Lower lobe of right lung (tissue), 2 donors: ENCODE results near the gene CRYBA1. TPM values are rescaled to one million over a fixed set of nuclear protein-coding genes. Genes with fewer than 3 reads are reported as not detected.
"Not testable (repeated sequence)": the region's sequence is repeated elsewhere in the genome, so short reads cannot be mapped to it uniquely, and the experiment has no call there.

Experiments
- ATAC-seq, 2 donors: fragments of 200-7000 bp; cut with Tn5 transposase; one replicate each; pipeline ENCODE4 v1.9.1; 2020 to 2022; ENCODE audit warnings: mild to moderate bottlenecking in 2 of 2, moderate library complexity in 2 of 2
- DNase-seq: peaks from one replicate; pipeline ENCODE4 v3.0.0-alpha.2; 2020
- H3K27ac ChIP-seq: fragments of 200-600 bp; one replicate; pipeline ENCODE4 v1.8.0; 2022
- H3K27me3 ChIP-seq: fragments of 200-600 bp; one replicate; pipeline ENCODE4 v1.8.0; 2022; ENCODE audit warnings: low read depth
- H3K36me3 ChIP-seq: fragments of 200-600 bp; one replicate; pipeline ENCODE4 v1.8.0; 2022; ENCODE audit warnings: mild to moderate bottlenecking
- H3K4me1 ChIP-seq: fragments of 200-600 bp; one replicate; pipeline ENCODE4 v1.8.0; 2022
- H3K4me3 ChIP-seq: fragments of 200-600 bp; one replicate; pipeline ENCODE4 v1.8.0; 2022; ENCODE audit warnings: mild to moderate bottlenecking
- H3K9me3 ChIP-seq: fragments of 200-600 bp; one replicate; pipeline ENCODE4 v1.8.0; 2022
- intact Hi-C: fragments of 100-400 bp; cut with DNase I; formaldehyde crosslinking; loops from one replicate; pipeline ENCODE4 v1.11.0; 2022
- total RNA-seq: library from RNA; stranded (reverse); fragmentation: NEBNext Ultra II Directional; extraction: Animal tissue kit (Norgen Biotek cat#: 25700); gene quantifications from one replicate; pipeline ENCODE4 v1.2.1, GENCODE V29; 2021
- TF ChIP-seq, protein P1 (sequence below): fragments of 200-600 bp; IDR thresholded peaks from one replicate; pipeline ENCODE4 v1.8.0; 2022; ENCODE audit warnings: antibody characterized with exemption, mild to moderate bottlenecking
- donor health status: DM: no; HTN: yes; CAD: no; lungs with severe emphysema.

CRYBA1 gene
- total RNA-seq, 1 donor from 2014 or later = not detected

DNA sequence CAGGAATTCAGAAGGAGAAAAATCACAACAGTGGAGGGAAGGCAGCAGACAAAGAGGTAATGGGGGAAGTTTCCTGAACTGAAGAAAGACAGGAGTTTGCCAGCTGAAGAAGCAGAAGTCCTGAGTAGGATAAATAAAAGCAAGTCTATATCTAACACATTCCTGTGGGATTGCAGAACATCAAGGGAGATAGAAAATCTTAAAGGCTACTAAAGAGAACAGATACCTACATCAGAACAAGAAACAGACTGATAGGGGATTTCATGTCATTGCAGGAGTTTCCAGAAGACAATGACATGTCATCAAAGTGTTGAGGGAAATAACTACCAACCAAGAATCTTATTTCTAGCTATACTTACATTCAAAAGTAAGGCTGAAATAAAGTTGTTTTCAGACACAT lies 21.3 kb upstream of the CRYBA1 start:
- H3K36me3 ChIP-seq = no peaks in the 10 kb centered on the region
- no peaks in the 10 kb centered on the region for H3K4me1 ChIP-seq
- H3K27ac ChIP-seq = no peak overlapping the region
- no peak for DNase-seq
- no peak for ATAC-seq
- H3K9me3 ChIP-seq = no peaks in the 10 kb centered on the region
- TF ChIP-seq, protein P1, sequence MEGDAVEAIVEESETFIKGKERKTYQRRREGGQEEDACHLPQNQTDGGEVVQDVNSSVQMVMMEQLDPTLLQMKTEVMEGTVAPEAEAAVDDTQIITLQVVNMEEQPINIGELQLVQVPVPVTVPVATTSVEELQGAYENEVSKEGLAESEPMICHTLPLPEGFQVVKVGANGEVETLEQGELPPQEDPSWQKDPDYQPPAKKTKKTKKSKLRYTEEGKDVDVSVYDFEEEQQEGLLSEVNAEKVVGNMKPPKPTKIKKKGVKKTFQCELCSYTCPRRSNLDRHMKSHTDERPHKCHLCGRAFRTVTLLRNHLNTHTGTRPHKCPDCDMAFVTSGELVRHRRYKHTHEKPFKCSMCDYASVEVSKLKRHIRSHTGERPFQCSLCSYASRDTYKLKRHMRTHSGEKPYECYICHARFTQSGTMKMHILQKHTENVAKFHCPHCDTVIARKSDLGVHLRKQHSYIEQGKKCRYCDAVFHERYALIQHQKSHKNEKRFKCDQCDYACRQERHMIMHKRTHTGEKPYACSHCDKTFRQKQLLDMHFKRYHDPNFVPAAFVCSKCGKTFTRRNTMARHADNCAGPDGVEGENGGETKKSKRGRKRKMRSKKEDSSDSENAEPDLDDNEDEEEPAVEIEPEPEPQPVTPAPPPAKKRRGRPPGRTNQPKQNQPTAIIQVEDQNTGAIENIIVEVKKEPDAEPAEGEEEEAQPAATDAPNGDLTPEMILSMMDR = no peak
- intact Hi-C loops = no loop called here
- no peaks in the 10 kb centered on the region for H3K27me3 ChIP-seq
- no peak overlapping the region for H3K4me3 ChIP-seq

DNA sequence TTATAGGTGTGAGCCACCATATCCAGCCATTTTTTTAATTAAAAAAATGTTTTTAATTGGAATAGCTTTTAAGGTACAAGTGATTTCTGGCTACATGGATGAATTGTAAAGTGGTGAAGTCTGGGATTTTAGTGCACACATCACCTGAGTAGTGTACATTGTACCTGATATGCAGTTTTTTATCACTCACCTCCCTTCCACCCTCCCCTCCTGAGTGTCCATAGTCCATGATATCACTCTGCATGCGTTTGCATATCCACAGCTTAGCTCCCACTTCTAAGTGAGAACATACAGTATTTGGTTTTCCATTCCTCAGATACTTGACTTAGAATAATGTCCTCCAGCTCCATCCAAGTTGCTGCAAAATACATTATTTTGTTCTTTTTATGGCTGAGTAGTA lies 13.4 kb upstream of the CRYBA1 start:
- ATAC-seq (no peak), DNase-seq (no peak)
- H3K27ac ChIP-seq = no peak overlapping the region
- TF ChIP-seq, protein P1 = no peak
- intact Hi-C loops = no loop called here
- no peaks in the 10 kb centered on the region for H3K36me3 ChIP-seq
- H3K27me3 ChIP-seq = no peaks in the 10 kb centered on the region
- no peak overlapping the region for H3K4me3 ChIP-seq
- no peaks in the 10 kb centered on the region for H3K4me1 ChIP-seq
- H3K9me3 ChIP-seq = no peaks in the 10 kb centered on the region

DNA sequence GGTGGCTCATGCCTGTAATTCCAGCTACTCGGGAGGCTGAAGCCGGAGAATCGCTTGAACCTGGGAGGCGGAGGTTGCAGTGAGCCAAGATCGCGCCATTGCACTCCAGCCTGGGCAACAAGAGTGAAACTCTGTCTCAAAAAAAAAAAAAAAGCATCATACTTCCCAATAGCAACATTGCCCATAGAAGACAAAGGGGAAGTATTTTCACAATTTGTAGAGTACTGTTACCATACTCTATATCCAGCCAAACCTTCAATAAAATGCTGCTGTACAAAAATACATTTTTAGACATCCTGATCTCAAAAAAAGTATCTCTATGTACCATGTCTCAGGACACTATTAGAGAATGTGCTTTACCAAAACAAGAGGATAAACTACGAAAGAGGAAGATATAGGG lies 11.7 kb upstream of the CRYBA1 start:
- ATAC-seq, intact Hi-C loops, H3K9me3 ChIP-seq, H3K27ac ChIP-seq, H3K27me3 ChIP-seq, DNase-seq, H3K4me3 ChIP-seq, H3K36me3 ChIP-seq, H3K4me1 ChIP-seq: not testable (repeated sequence)

DNA sequence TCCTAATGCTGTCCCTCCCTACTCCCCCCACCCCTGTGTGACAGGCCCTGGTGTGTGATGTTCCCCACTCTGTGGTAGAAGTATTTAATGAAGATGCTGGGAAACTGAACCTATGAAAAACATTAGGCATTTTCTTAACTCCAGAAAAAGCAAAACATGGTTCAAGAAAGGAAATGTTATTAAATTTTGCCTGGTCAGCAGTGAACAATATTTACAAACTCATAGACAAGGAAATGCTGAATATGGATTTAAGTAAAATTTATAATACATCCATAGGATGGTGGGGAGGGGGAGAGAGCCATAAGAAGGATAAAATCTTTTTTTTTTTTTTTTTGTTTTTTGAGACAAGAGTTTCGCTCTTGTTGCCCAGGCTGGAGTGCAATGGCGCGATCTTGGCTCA lies 10.8 kb upstream of the CRYBA1 start:
- no peak for ATAC-seq

DNA sequence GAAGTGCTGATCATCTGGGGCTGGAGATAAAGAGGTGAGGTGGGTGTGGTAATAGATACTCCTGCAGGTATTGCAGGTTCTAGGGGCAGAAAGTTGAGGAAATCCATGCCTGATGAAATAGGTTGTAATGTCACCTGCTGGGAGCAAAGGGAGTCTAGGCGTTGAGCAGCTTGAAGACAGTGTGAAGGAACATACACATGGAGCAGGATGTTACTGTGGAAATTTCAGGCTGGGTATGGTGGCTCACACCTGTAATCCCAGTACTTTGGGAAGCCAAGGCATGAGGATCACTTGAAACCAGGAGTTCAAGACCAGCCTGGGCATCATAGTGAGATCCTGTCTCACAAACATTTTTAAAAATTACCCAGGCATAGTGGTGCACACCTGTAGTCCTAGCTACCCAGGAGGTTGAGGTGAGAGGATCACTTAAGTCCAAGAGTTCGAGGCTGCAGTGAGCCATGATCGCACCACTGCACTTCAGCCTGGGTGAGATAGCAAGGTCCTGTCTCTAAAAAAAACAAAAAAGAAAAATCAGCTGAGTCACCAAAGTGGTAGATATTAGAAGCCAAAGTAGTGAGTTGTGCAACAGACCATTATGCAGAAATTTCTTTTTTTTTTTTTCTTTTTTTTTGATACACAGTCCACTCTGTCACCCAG lies 9.1 kb upstream of the CRYBA1 start:
- Histone ChIP-seq H3K36me3 (no peaks in the 10 kb centered on the region), H3K27ac (no peak overlapping the region), H3K27me3 (no peaks in the 10 kb centered on the region), H3K4me3 (no peak overlapping the region), H3K4me1 (peaks cover 5% of the 10 kb centered on the region), H3K9me3 (no peaks in the 10 kb centered on the region)
- ATAC-seq (no peak), DNase-seq (no peak)
- intact Hi-C loops = no loop called here
- TF ChIP-seq, protein P1 = no peak

More for the DNA sequence above, 10.8 kb upstream of the CRYBA1 start:
- intact Hi-C loops = no loop called here
- Histone ChIP-seq H3K9me3 (no peaks in the 10 kb centered on the region), H3K36me3 (no peaks in the 10 kb centered on the region), H3K4me3 (no peak overlapping the region), H3K4me1 (no peaks in the 10 kb centered on the region), H3K27ac (no peak overlapping the region), H3K27me3 (no peaks in the 10 kb centered on the region)
- TF ChIP-seq, protein P1 = no peak
- DNase-seq = no peak

DNA sequence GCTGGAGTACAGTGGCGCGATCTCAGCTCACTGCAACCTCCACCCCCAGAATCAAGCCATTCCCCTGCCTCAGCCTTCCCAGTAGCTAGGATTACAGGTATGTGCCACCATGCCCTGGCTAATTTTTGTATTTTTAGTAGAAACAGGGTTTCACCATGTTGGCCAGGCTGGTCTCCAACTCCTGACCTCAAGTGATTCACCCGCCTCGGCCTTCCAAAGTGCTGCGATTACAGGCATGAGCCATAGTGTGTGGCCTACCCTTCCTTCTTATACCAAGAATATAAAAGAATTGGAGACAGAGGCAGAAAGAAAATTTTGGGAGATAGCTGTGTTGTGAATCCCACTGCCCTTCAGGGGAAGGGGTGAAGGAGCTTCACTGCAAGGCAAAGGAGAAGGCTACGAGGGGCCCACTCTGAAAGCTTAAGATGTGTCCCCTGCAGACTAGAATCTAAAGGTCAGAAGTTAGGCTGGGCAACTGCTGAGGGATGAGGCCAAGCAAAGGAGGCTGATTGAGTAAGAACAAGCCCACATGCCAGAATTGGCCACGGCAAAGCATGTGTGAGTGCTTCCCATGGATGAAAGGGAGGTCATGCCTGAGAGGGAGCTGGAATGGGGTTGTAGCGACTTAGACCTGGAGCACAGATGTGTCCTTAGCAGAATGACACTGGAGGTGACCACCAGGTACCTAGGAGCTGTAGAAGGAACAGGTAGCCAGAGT lies 8.4 kb upstream of the CRYBA1 start:
- Histone ChIP-seq H3K27ac (no peak overlapping the region), H3K9me3 (no peaks in the 10 kb centered on the region), H3K4me3 (no peak overlapping the region), H3K27me3 (no peaks in the 10 kb centered on the region), H3K4me1 (peaks cover 5% of the 10 kb centered on the region), H3K36me3 (no peaks in the 10 kb centered on the region)
- DNase-seq = no peak
- TF ChIP-seq, protein P1 = no peak
- ATAC-seq = no peak
- intact Hi-C loops = no loop called here
